GM20000 (cell line): ENCODE measurements around the gene PNMA8C.

Experiments used
- DNase-seq: peaks from one replicate; pipeline ENCODE4 v3.0.0; 2012; ENCODE audit warnings: low spot score
- TF ChIP-seq, protein P1 (sequence below): IDR thresholded peaks from 2 replicates; pipeline ENCODE4 v1.5.1; 2012; ENCODE audit warnings: mild to moderate bottlenecking, control low read depth; ENCODE audit errors: extremely low read depth, missing control alignments

The PNMA8C gene

DNA sequence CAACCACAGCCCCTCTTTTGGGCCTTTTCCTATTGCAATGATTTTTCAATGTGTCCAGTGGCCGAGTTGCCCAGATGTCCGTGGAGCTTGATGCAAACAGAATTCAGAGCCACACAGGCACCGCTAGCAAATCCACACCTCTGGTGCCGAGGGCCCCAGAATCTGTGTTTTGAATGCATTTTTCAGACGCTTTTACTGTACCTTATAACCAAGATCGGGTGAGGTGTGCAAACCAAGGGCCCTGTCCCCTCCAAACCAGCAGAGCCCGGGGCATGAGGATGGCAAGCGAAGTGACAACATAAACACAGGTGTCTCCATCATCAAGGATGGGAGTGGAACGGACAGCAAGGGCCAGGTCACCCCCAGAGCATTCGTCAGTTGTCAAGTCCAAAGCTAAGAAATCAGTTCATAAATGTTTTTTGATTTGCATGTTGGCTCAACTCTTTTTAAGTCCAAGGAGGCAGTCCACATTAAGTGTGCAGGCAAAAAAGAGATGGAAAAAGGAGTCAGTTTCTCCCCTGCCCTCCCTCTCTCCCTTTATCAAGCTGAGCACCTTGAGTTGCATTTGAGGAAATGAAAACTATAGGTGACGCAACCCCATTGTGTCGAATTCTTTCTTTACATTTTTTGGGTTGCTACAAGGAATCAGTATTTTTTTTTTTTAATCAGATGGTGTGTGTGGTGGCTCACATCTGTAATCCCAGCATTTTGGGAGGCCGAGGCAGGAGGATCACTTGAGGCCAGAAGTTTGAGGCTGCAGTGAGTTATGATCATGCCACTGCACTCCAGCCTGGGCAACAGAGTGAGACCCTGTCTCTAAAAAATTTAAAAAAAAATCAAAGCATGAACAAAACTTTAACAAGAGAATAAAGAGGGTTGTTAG is 18.3 kb downstream of the PNMA8C start:
- no peak for DNase-seq
- TF ChIP-seq, protein P1, sequence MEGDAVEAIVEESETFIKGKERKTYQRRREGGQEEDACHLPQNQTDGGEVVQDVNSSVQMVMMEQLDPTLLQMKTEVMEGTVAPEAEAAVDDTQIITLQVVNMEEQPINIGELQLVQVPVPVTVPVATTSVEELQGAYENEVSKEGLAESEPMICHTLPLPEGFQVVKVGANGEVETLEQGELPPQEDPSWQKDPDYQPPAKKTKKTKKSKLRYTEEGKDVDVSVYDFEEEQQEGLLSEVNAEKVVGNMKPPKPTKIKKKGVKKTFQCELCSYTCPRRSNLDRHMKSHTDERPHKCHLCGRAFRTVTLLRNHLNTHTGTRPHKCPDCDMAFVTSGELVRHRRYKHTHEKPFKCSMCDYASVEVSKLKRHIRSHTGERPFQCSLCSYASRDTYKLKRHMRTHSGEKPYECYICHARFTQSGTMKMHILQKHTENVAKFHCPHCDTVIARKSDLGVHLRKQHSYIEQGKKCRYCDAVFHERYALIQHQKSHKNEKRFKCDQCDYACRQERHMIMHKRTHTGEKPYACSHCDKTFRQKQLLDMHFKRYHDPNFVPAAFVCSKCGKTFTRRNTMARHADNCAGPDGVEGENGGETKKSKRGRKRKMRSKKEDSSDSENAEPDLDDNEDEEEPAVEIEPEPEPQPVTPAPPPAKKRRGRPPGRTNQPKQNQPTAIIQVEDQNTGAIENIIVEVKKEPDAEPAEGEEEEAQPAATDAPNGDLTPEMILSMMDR = no peak

DNA sequence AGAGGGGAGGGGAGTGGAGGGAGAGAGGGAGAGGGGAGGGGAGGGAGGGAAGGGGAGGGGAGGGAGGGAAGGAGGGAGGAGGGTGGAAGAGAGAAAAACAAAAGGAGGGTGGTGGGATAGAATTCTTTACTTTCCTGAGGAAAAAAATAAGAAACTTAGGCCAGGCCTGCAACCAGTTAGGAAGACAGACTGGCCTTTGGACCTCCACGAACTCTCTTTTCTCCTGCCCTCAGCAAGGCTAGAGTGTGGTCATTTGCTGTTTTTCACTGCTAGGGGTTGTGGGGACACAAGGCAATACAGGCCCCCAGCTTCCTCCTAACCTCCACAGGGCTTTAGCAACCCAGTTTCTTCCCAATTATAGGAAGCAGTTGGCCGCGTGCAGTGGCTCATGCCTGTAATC is 19.5 kb downstream of the PNMA8C start:
- DNase-seq = no peak
- TF ChIP-seq, protein P1 = no peak

DNA sequence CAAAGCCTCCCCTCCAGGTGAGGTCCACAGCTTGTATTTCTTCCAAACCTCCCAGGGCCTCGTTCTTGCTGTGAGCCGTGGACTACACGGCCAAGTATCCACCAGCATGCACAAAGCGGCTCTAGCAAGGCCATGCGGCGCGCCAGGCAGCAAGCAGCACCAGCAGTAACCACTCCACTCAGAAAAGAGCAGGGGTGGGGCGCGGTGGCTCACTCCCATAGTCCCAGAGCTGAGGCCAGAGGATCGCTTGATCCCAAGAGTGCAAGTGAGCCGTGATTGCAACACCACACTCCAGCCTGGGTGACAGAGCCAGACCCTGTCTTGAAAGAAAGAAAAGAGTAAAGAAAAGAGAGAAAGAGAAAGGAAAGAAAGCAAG is 20.1 kb downstream of the PNMA8C start:
- no peak for DNase-seq
- TF ChIP-seq, protein P1 = no peak

DNA sequence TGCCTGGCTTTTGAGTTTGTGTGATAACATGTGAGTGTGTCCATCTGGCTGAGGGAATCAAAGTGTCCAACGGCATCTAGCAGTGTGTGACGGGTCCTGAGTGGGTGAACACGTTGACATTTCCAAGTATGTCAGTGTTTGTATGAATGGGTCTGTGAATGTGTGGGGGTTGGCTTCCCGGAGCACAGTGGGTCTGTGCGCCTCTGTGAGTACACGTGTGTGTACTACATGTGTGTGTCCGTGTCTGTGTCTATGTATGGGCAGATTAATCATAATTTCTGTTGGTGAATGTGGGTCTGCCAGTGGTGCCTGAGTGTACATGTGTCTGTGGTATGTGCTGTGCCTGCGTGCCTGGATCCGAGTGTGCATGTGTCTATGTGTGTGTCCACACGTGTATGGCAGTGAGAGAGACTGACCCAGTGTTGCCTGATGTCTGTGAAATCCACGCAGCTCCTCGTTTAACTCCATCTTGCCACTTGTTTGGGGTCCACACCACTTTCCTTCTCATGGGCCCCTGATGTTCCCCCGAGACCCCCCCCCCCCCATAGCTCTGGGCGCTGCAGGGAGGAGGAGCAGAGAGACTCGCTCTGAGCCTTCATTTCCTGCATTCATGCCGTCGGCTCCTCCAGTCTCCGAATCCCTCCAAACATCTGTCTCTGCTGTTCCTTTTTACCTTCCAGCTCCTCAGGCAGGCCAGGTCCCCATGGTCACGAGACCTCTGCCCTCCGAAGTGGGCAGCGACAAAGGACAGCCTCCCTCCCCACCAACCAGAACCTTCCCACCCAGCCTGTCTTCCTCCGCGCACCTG is 20.7 kb downstream of the PNMA8C start:
- TF ChIP-seq, protein P1 = no peak
- DNase-seq = no peak

DNA sequence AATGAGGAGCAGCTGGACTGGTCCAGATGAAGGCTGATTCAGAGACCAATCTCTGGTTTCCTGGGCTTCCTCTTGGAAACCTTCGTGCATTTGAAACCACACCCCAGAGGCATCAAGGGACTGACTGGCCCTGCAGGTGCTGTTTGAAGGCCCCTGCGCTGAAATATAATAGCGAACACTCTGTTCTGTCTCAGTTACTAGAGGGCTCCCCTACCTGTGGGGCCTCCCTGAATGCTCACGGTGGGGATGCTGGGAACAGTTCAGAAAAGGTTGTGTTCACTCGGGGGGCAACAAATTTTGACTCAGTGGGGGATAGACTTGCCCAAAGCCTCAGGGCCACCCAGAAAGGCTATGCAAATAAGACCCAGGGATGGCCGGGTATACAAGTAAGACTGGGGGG is 21.8 kb downstream of the PNMA8C start:
- DNase-seq = no peak
- TF ChIP-seq, protein P1 = no peak

DNA sequence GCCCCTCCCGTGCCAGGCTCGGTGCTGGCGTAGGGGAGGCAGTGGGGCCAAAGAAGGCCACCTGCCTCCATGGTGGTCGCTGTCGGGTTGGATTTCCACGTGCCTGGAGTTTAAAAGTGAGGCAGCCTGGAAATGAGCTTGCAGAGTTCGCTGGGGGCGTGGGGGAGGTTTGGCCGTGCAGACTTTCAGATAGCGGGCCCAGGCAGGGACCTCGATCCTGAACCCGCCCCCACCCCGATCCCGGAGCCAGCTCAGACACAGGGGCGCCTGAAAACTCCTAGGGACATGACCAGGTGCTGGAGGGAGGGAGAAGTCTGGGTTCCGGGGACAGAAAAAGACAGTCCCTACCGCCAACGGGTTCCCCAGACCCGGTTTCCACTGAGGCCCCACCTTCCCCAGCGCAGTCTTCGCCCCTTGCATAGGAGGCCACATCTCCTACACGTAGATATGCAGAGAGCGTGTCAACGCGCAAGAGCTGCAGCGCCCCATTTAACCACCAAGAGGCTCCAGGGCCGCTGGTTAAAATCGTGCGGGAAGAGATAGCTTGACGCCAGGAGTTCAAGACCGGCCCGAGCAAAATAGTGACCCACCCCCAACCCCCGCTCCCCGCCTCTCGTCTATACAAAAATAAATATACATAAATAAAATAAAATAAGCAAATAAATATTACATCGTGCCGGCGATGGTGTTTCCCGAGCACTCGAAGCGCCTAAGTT is 23.8 kb downstream of the PNMA8C start:
- TF ChIP-seq, protein P1 = no peak
- no peak for DNase-seq
